IMR-90 (cell line): ENCODE results near the gene HDAC9.
A peak's percentile ranks its signal among the peaks of the same experiment; 100 is the strongest.

Source experiments
- BHLHE40 ChIP-seq: fragments of 150-350 bp; IDR thresholded peaks from 2 replicates; pipeline ENCODE4 v1.6.1; 2016; ENCODE audit warnings: mild to moderate bottlenecking, low read depth, low read length
- CEBPB ChIP-seq: IDR thresholded peaks from 2 replicates; pipeline ENCODE4 v1.6.1; 2012; ENCODE audit warnings: low read depth, low read length, improper control_type of control experiment
- FOS ChIP-seq: fragments of 150-350 bp; IDR thresholded peaks from 2 replicates; pipeline ENCODE4 v1.6.1; 2016; ENCODE audit warnings: low read depth, low read length
- MAFK ChIP-seq: IDR thresholded peaks from 2 replicates; pipeline ENCODE4 v1.6.1; 2012; ENCODE audit warnings: low read depth, low read length, improper control_type of control experiment
- MAZ ChIP-seq: IDR thresholded peaks from 2 replicates; pipeline ENCODE4 v1.6.1; 2012; ENCODE audit warnings: low read depth, mild to moderate bottlenecking, low read length, improper control_type of control experiment, moderate library complexity, borderline replicate concordance
- NFE2L2 ChIP-seq: fragments of 150-350 bp; IDR thresholded peaks from 2 replicates; pipeline ENCODE4 v1.6.1; 2016; ENCODE audit warnings: low read depth, mild to moderate bottlenecking, low read length
- POLR2A ChIP-seq: IDR thresholded peaks from 2 replicates; pipeline ENCODE4 v1.6.1; 2012; ENCODE audit warnings: mild to moderate bottlenecking, low read depth, low read length
- RFX5 ChIP-seq: IDR thresholded peaks from 2 replicates; pipeline ENCODE4 v1.8.0; 2012; ENCODE audit warnings: low read depth, mild to moderate bottlenecking, low read length, moderate library complexity
- SMC3 ChIP-seq: fragments of 150-350 bp; IDR thresholded peaks from 2 replicates; pipeline ENCODE4 v1.6.1; 2016; ENCODE audit warnings: low read depth, mild to moderate bottlenecking, antibody characterized with exemption, low read length, moderate library complexity
- TF ChIP-seq, protein P1 (sequence below): conservative IDR thresholded peaks from 2 replicates; pipeline ENCODE4 v1.5.1; 2012; ENCODE audit warnings: mild to moderate bottlenecking, low read depth, low read length, improper control_type of control experiment
- TF ChIP-seq, protein P2 (sequence below): fragments of 150-350 bp; IDR thresholded peaks from 2 replicates; pipeline ENCODE4 v1.6.1; 2016; ENCODE audit warnings: low read depth, mild to moderate bottlenecking, low read length, moderate library complexity, borderline replicate concordance
- TF ChIP-seq, protein P3 (sequence below): fragments of 150-350 bp; IDR thresholded peaks from 2 replicates; pipeline ENCODE4 v1.6.1; 2017; ENCODE audit warnings: mild to moderate bottlenecking, antibody characterized with exemption, low read length, low read depth

DNA sequence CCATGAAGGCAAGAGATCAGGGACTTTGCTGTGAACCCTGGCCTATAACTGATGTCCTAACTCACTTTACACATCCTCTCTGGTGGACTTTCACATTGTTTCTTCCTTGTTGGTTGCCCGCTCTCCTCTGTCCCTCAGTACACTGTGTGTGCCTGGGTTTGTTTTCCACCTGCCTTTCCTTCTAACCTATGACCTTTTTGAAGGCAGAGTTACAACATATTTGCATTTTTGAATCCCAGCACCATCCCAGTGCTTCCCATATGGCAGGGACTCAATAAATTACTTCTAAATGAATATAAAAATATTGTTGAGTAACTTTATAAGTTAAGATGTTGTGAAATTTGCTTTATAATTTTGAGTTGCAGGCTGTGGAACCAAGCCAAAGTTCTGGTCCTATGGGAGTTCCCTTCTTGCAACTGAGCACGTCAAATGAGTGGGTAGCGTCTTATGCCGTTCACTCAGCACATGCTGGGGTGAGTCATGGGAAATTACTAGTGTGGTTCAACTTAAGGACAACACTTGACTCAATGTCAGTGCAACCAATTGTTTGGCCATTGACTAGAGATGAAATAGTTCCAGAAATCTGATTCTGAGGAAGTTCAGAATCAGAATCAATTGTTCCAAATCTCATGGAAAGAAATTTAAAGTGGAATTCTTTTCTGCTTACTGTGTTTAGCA, 370.9 kb downstream of the HDAC9 start:
- TF ChIP-seq, protein P1, sequence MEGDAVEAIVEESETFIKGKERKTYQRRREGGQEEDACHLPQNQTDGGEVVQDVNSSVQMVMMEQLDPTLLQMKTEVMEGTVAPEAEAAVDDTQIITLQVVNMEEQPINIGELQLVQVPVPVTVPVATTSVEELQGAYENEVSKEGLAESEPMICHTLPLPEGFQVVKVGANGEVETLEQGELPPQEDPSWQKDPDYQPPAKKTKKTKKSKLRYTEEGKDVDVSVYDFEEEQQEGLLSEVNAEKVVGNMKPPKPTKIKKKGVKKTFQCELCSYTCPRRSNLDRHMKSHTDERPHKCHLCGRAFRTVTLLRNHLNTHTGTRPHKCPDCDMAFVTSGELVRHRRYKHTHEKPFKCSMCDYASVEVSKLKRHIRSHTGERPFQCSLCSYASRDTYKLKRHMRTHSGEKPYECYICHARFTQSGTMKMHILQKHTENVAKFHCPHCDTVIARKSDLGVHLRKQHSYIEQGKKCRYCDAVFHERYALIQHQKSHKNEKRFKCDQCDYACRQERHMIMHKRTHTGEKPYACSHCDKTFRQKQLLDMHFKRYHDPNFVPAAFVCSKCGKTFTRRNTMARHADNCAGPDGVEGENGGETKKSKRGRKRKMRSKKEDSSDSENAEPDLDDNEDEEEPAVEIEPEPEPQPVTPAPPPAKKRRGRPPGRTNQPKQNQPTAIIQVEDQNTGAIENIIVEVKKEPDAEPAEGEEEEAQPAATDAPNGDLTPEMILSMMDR: no peak
- no peak for TF ChIP-seq POLR2A
- no peak for TF ChIP-seq SMC3
- TF ChIP-seq MAZ: no peak
- no peak for TF ChIP-seq RFX5
- 0 out of 2 replicates have a peak, but pooled peaks have one; percentile 35 for TF ChIP-seq MAFK
- peak; percentile 97 for TF ChIP-seq FOS
- peak; percentile 96 for TF ChIP-seq BHLHE40
- TF ChIP-seq, protein P2, sequence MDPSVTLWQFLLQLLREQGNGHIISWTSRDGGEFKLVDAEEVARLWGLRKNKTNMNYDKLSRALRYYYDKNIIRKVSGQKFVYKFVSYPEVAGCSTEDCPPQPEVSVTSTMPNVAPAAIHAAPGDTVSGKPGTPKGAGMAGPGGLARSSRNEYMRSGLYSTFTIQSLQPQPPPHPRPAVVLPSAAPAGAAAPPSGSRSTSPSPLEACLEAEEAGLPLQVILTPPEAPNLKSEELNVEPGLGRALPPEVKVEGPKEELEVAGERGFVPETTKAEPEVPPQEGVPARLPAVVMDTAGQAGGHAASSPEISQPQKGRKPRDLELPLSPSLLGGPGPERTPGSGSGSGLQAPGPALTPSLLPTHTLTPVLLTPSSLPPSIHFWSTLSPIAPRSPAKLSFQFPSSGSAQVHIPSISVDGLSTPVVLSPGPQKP: no peak
- TF ChIP-seq, protein P3, sequence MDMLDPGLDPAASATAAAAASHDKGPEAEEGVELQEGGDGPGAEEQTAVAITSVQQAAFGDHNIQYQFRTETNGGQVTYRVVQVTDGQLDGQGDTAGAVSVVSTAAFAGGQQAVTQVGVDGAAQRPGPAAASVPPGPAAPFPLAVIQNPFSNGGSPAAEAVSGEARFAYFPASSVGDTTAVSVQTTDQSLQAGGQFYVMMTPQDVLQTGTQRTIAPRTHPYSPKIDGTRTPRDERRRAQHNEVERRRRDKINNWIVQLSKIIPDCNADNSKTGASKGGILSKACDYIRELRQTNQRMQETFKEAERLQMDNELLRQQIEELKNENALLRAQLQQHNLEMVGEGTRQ: peak; percentile 58
- peak; percentile 93 for TF ChIP-seq CEBPB
- TF ChIP-seq NFE2L2: peak; percentile 42; the same call in 1 of the 2 replicates
